GM21786 (cell line): ENCODE results near the gene CHRNA3.
"Not testable (repeated sequence)": the region's sequence is repeated elsewhere in the genome, so short reads cannot be mapped to it uniquely, and the experiment has no call there.

ENCODE experiments used
- ATAC-seq: cut with Tn5 transposase; IDR thresholded peaks from one replicate; pipeline ENCODE4 v1.9.1; 2021; ENCODE audit not compliant: unreplicated experiment

Gene CHRNA3

DNA sequence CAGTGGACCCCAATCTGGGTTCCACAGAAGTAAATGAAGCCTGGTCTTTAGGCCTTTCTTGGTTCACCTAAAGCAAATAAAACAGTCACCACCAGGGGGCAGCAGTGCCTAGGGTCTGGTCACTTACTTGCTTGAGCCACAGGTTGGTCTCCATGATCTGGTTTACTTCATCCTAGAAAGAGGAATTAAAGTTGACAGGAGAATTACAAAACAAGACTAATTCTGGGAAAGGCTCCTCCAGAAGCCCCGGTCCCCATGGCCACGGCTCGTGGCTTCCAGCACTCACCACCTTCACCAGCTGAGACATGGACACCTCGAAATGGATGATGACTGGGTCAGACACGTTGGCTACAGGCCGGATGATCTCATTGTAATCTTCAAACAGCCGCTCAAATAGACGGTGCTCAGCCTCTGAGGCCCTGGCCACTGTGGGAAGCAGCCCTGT is 2.3 kb downstream of the CHRNA3 start:
- no peak for ATAC-seq

DNA sequence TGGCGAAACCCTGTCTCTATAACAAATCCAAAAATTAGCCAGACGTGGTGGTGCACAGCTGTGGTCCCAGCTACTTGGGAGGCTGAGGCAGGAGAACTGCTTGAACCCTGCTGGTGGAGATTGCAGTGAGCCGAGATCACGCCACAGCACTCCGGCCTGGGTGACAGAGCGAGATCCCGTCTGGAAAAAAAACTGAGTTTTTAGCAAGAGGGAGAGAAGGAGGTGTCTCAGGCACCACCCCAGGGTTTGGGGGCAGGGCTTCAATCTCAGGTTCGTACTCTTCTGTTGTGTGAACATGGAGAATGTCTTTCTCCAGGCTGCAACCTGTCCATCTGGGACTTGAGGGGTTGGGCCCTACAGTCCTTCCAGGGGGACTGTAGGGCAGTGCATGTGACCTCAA is 2.7 kb downstream of the CHRNA3 start:
- no peak for ATAC-seq

DNA sequence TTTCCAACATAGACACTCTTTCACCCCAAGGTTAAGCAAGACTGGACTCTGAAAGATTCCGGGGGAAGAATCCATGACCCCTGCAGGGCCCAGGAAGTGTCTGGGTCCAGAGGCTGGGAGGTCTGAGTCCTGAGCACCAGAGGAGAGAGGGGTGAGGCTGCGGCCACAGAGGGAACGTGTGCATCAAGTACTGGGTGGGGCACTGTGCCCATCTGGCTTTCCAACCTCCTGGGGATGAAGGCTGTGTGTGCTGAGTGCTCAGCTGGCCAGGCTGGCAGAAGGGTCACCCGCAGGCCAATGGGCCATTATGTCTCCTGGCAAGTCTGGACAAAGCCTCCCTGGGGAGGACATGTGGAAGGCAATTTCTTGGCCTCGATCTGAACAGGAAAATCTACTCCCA is 3.3 kb downstream of the CHRNA3 start:
- no peak for ATAC-seq

DNA sequence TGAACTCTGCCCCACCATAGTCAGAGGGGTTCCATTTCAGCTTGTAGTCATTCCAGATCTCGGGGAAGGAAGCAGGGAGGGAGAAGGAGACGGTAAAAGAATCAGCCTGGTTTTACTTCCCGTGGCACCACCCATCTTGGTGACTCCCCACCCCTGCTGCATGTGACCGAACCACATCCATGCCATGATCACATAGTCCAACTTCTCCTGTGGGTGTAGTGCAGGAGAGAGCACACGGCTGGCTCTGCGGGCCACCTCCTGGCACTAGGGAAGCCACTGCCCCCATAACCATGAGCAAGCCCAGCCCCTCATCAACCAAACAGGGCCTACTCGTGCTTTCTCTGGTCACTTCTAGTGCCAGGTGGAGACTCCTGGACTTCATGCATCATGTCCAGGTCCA is 3.7 kb downstream of the CHRNA3 start:
- no peak for ATAC-seq

- no peak for ATAC-seq
Measured at GRCh38 chr15:78616506-78616905, 4.3 kb downstream of the CHRNA3 start.

GRCh38 chr15:78615151-78615589 is 5.6 kb downstream of the CHRNA3 start:
- no peak for ATAC-seq

- no peak for ATAC-seq
Measured at GRCh38 chr15:78614021-78614420, 6.8 kb downstream of the CHRNA3 start.

DNA sequence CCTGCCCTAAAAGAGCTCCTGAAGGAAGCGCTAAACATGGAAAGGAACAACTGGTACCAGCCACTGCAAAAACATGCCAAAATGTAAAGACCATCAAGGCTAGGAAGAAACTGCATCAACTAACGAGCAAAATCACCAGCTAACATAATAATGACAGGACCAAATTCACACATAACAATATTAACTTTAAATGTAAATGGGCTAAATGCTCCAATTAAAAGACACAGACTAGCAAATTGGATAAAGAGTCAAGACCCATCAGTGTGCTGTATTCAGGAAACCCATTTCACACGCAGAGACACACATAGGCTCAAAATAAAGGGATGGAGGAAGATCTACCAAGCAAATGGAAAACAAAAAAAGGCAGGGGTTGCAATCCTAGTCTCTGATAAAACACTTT is 11.2 kb downstream of the CHRNA3 start:
- not testable (repeated sequence) for ATAC-seq

DNA sequence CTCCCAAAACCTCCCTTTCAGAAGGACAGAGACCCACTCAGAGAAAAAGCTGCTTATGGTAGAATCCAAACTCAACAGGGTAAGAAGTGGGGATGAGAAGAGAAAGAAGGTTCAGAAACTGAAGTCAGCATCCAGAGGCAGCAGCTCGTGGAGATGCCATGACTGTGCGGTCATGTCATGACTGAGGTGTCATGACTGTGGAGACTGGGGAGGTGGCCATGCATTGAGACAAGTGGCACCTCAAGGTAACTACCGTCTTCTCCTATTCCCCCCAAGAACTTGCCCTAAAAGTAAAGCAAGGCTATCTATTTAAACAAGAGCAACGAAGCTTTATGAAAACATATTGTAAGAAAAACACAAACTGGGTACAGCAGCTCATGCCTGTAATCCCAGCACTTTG is 15.1 kb downstream of the CHRNA3 start:
- no peak for ATAC-seq

DNA sequence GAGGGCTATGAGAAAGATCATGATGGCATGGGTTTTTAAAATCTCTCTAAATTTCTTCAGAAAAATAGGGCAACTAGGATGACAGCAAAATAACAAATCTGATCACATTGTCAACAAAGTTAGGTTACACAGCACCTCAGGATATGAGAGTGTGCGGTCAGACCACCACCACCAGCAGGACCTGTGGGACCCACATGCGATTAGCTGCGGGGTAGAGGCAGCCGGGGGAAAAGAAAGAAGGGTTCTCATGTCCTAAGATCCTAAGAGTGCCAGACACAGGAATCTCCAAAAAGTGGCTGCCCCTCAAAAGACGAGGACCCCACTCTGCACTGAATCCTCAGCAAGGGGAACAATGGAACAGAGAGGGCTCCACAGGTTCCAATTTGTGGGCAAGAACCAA is 15.6 kb downstream of the CHRNA3 start:
- ATAC-seq: no peak

- ATAC-seq: no peak
Measured at GRCh38 chr15:78604420-78604819, 16.4 kb downstream of the CHRNA3 start.

DNA sequence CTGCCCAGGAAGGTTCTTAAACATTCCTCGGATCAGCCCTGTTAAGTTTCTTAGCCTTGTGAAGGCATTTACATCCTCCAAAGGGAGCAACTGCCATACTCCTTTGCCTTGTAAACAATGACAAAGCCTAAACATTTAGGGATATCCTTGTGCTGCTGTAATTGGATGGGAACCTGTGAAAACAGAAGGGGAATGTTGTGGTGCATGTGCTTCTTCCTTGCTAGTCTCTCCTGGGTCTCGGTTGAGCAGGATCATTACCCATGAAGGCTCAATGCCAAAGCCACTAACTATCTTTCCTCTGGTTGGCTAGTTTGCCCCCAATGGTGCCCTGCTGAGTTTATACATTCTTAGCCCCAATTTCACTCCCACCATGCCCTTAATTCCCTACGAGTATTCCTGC is 17.3 kb downstream of the CHRNA3 start:
- no peak for ATAC-seq

GRCh38 chr15:78599189-78599588 is 21.6 kb downstream of the CHRNA3 start:
- ATAC-seq: no peak

- no peak for ATAC-seq
Measured at GRCh38 chr15:78598348-78598747, 22.4 kb downstream of the CHRNA3 start.

GRCh38 chr15:78597583-78597982 is 23.2 kb downstream of the CHRNA3 start:
- no peak for ATAC-seq

GRCh38 chr15:78574944-78575343 is 45.9 kb downstream of the CHRNA3 start:
- ATAC-seq: no peak

DNA sequence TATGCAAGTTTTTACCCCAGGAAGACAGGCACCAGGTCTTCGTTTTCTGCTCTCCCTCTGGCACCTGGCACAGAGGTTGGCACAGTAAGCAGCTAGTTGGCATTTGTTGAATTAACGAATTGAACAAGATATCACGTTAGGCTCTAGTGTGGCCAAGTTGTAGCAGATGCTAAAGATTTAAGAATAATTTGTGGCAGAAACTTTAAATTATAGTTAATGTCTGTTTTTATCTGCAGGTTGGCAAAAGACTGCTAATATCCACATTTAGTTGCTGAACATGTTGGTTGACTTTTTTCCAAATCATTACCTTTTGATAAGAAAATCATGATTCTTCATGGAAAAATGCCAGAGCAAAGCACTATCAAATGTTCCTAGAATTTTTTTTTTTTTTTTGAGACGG is 47.4 kb downstream of the CHRNA3 start:
- ATAC-seq: no peak

GRCh38 chr15:78571382-78571781 is 49.4 kb downstream of the CHRNA3 start:
- ATAC-seq: no peak

DNA sequence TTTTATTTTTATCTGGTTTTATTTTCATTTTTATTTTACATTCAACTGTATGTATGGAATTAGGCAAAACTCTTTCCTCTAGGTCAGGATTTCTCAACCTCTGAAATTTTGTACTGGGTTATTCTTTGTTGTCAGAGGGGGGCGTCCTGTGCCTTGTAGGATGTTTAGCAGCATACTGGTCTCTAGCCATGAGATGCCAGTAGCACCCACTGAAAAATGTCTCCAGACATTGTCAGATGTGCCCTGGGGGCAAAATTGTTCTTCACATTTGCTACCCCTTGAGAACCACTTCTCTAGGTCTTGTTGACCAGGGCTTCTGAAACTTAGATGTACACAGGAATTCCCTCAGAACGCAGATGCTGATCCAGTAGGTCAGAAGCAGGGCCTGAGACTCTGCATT is 50.1 kb downstream of the CHRNA3 start:
- no peak for ATAC-seq

DNA sequence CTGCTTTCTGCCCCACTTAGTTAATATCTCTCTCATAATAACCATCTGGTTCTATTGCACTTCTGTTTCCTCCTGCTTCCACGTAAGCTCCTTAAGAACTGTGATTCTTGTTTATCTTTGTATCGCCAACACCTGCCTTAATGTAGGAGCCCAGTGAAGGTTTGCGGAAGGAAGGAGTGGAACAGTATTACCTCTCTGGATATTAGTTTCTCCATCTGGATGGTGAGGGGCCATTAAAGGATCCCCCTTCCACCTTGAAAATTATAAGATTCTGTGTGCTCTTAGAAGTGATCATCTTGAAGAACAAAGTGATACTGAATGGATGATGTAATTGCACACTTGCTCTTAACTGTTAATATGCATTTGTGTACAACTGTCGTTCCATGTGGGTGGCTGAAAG is 53.3 kb downstream of the CHRNA3 start:
- no peak for ATAC-seq

GRCh38 chr15:78565951-78566774 is 54.6 kb downstream of the CHRNA3 start:
- ATAC-seq: peak; percentile 12

DNA sequence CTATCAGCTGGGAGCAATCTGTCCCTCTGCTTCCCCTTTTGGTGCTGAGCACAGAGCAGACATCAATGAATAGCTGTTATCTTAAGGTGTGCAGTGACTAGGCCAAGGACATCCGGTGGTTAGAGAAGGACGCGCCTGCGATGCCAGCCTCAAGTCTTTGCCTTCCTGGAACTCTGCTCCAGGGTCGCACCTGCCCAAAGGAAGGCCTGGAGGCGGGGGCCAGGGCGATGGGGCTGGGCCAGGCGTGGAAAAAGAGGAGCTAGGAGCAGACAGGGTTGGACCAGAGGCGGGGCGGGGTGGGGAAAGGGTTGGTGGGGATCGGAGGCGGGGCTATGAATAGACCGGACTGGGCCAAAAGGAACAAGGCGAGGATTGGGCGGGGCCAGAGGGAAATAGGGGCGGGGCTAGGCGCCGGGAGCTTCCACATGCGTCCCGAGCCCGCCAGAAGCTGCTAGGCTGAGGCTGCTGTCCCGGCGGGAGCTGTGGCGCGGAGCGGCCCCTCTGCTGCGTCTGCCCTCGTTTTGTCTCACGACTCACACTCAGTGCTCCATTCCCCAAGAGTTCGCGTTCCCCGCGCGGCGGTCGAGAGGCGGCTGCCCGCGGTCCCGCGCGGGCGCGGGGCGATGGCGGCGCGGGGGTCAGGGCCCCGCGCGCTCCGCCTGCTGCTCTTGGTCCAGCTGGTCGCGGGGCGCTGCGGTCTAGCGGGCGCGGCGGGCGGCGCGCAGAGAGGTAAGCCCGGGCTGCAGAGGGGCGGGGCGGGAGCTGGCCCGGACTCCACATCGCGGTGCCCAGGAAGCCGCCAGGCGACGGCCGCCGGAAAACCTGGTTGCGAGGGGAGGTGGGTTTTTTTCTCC is 55.5 kb downstream of the CHRNA3 start, which contains the start of gene CHRNA5:
Gene CHRNA5 (plus strand): TSS at position 424 of the 854 bp plus-strand sequence. CDS start 200 bp downstream, at position 624.
- peak; percentile 85 for ATAC-seq
